Bronchial epithelial cell (primary cell): ENCODE results near the gene TEAD3. TPM values are rescaled to one million over a fixed set of nuclear protein-coding genes. Genes with fewer than 3 reads are reported as not detected.

ENCODE experiments used
- DNase-seq: peaks from one replicate; pipeline ENCODE4 v3.0.0-alpha.2; 2010; ENCODE audit warnings: low read depth
- FAIRE-seq: peaks from 2 replicates; lab custom pipeline; 2011; peaks lifted over from hg19 to GRCh38; lab: Jason Lieb, UNC
- H3K27me3 ChIP-seq: 2 replicates; pipeline ENCODE4 v1.5.1; 2011; ENCODE audit warnings: low read length; ENCODE audit not compliant: control insufficient read depth, insufficient read depth
- H3K36me3 ChIP-seq: 2 replicates; pipeline ENCODE4 v1.5.1; 2011; ENCODE audit warnings: low read length; ENCODE audit not compliant: control insufficient read depth, insufficient read depth
- H3K4me3 ChIP-seq: 2 replicates; pipeline ENCODE4 v1.5.1; 2011; ENCODE audit warnings: mild to moderate bottlenecking, low read depth, low read length, control low read depth
- CTCF ChIP-seq: IDR thresholded peaks from 2 replicates; pipeline ENCODE4 v1.5.1; 2011; ENCODE audit warnings: mild to moderate bottlenecking, moderate library complexity, low read length, control low read depth, inconsistent platforms; ENCODE audit not compliant: insufficient read depth, severe bottlenecking
- total RNA-seq: library from RNA; depleted of rRNA; stranded (reverse); fragments of >200 nt; gene quantifications from 2 replicates; pipeline ENCODE4 v1.2.1, GENCODE V29; 2014

The TEAD3 gene
- total RNA-seq, 1 donor from 2014 or later: 5.3 TPM

- peaks cover 39% of the 10 kb centered on the region for H3K36me3 ChIP-seq
- TF ChIP-seq CTCF: no peak
- DNase-seq (no peak), FAIRE-seq (no peak)
- H3K4me3 ChIP-seq: no peak overlapping the region
- H3K27me3 ChIP-seq: no peaks in the 10 kb centered on the region
Measured at GRCh38 chr6:35425284-35425683, 71.6 kb downstream of the TEAD3 start.

Other genes with a start within 250 kb of the TEAD3 start
- gene ZNF76, start 237.3 kb downstream of the TEAD3 start, total RNA-seq: 5.3 and 8.1 TPM in 2 replicates
- gene DEF6, start 199.3 kb downstream of the TEAD3 start, total RNA-seq: 25.0 and 26.0 TPM in 2 replicates
- gene PPARD, start 154.5 kb downstream of the TEAD3 start, total RNA-seq: 10.3 and 16.9 TPM in 2 replicates
- 41.5 and 46.3 TPM in 2 replicates for gene FANCE, start 44.7 kb downstream of the TEAD3 start, total RNA-seq
- gene RPL10A, start 28.7 kb downstream of the TEAD3 start, total RNA-seq: 1,892 and 2,665 TPM in 2 replicates
- under 0.01 TPM in 1 of 2 replicates, not detected in the other for gene TULP1, start 15.8 kb upstream of the TEAD3 start, total RNA-seq
- 29.5 and 50.4 TPM in 2 replicates for gene FKBP5, start 191.8 kb upstream of the TEAD3 start, total RNA-seq
- gene ARMC12, start 240.0 kb upstream of the TEAD3 start, total RNA-seq: 0.13 and 0.53 TPM in 2 replicates